NCI-H1105 treated with DMSO at 0.1 percent for 48 hours (cell line): ENCODE results near the gene POU4F3.
"Not testable (repeated sequence)": the region's sequence is repeated elsewhere in the genome, so short reads cannot be mapped to it uniquely, and the experiment has no call there.

Experiments used
- DNase-seq: peaks from one replicate; lab custom pipeline; 2025; lab: John Stamatoyannopoulos, UW

The POU4F3 gene, protein sequence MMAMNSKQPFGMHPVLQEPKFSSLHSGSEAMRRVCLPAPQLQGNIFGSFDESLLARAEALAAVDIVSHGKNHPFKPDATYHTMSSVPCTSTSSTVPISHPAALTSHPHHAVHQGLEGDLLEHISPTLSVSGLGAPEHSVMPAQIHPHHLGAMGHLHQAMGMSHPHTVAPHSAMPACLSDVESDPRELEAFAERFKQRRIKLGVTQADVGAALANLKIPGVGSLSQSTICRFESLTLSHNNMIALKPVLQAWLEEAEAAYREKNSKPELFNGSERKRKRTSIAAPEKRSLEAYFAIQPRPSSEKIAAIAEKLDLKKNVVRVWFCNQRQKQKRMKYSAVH

GRCh38 chr5:146338774-146339714 is at the start of gene POU4F3:
TSS of gene POU4F3 (plus strand) at chr5:146338839. CDS start at chr5:146339113, 274 bp downstream.
- DNase-seq, result peak; percentile 49

GRCh38 chr5:146290318-146290717 is 48.3 kb upstream of the POU4F3 start:
- no peak for DNase-seq

GRCh38 chr5:146291421-146292074 is 47.1 kb upstream of the POU4F3 start:
- DNase-seq, result peak; percentile 43

GRCh38 chr5:146296245-146296644 is 42.4 kb upstream of the POU4F3 start:
- no peak for DNase-seq

DNA sequence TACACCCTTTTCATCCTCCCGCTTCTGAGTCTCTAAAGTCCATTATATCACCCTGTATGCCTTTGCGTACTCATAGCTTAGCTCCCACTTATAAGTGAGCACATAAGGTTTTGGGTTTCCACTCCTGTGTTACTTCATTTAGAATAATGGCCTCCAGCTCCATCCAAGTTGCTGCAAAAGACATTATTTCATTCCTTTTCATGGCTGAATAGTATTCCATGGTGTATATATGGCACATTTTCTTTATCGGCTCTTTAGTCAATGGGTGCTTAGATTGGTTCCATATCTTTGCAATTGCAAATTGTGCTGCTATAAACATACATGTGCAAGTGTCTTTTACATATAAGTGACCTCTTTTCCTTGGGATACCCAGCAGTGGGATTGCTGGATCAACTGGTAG is 39.7 kb upstream of the POU4F3 start:
- DNase-seq, result not testable (repeated sequence)

DNA sequence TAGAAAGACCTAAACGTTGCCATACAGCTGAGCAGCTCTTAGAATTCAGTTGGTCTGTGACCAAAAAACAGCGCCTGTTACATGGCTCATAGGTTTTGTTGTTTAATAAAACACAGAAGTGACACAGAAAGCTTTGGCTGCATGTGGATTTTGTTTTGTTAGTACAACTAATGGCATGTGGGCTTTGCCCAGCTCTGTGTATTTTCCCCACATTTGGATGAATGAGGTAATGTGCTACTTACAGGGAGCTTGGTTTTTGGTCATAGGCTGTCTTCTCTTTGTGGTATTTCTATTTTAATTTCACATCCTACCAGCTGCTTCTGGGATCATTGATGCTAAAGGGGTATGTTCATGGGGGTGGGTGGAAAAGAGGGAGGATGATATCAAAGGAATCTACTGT is 37.0 kb upstream of the POU4F3 start:
- no peak for DNase-seq

DNA sequence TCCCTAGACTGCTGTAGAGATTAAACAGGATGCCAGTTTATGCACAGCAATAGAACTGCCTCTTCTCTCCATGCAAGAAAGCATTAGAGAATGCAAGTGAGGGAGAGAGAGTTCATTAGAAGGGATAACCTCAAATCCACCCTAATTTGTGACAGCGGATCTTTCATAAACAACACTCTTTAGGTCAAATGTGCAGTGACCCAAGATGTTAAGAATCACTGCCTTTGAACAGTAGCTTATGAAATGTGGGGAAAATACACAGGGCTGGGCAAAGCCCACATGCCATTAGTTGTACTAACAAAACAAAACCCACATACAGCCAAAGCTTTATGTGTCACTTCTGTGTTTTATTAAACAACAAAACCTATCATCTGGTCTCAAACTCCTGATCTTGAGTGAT is 36.2 kb upstream of the POU4F3 start:
- no peak for DNase-seq

DNA sequence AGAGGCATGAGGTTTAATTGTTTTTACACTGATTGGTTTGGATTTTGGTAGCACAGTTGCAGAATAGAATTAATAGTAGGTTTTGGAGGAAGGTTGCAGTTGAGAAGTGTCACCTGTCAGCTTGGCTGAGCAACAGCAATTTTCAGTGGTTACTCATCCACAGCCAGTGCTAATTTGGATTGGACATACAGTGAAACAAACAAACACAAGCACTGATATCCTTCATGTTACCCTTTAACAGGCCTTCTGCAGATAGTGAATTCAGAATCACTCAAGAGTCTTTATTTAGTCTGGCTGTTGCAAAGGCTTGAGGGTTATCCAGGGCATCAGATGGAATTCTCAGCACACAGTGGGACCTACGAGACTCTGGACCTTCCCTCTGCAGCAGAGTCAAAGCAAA is 31.8 kb upstream of the POU4F3 start:
- no peak for DNase-seq

- DNase-seq, result no peak
Measured at GRCh38 chr5:146307796-146308195, 30.8 kb upstream of the POU4F3 start.

- DNase-seq, result no peak
Measured at GRCh38 chr5:146310540-146310939, 28.1 kb upstream of the POU4F3 start.

GRCh38 chr5:146311278-146311677 is 27.4 kb upstream of the POU4F3 start:
- no peak for DNase-seq

GRCh38 chr5:146313027-146313426 is 25.6 kb upstream of the POU4F3 start:
- DNase-seq, result no peak

DNA sequence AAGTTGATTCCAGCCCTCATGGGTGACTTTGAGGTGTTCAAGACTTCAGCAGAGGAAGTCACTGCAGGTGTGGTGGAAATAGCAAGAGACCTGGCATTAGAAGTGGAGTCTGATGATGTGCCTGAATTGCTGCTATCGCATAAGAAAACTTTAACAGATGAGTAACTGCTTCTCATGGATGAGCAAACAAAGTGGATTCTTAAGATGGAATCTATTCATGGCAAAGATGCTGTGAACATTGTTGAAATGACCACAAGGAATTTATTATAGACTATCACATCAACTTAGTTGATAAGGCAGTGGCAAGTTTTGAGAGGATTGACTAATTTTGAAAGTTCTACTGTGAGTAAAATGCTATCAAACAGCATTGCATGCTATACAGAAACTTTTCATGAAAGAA is 17.1 kb upstream of the POU4F3 start:
- no peak for DNase-seq

DNA sequence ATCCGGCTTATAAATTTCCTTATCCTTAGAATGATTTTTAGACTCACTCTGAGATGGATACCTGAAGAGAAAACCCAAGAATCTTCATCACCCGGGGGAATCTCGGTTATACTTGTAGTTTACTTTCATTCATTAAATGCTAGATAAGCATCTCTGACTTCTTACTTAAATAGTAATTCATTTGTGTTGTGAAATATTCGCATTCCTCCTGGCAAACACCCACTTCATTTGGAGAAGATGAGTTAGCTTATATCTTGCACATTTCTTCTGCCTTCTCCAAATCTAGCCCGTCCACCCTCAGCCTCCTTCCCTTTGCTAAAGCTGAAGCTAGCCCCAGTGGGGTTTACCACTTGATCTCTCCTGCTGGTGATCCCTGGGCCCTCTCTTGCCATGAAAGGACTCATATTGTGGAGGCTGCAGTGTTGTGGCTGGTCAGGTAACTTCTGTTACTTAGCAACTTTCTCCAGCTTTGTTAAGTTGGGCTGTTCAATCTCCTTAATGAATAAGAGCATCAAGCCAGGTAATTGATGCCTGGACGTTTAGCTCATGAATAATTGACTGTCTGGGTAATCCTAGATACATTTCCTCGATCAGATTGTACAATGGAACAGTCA is 11.3 kb upstream of the POU4F3 start:
- DNase-seq, result no peak

DNA sequence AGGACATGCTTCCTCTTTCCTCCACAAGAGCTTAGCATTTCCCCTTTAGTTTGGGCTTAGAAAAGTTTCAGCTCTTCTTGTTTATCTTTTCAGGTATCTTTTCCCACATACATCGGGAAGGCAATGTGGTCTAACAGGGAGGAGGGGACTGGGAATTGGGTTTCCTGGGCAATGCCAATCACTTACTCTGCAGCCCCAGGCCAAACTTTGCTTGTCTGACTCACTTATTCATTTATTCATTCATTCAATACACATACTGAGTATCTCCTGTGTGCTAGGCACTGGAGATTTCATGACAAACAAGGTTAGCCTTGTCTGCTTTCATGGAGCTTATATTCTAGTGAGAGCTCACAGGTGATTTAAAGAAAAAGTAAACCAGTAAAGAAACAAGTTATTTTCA is 10.7 kb upstream of the POU4F3 start:
- DNase-seq, result no peak

DNA sequence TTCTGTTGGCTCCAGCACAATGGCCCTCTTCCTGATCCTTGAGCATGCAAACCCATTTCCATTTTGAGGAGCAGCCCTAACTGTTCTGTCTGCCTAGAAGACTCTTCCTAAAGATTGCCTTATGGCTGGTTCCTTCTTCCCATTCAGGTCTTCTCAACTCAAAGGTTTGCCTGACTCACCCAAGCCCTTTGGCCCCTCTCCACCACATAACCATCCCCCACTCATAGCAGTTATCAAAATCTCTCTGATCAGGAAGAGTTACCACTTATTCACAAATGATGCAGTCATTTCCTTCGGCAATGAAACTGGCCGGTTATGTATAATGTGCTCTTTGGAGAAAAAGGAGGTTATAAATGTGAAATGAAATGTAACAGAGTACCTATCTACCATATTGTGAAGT is 8.9 kb upstream of the POU4F3 start:
- DNase-seq, result no peak

DNA sequence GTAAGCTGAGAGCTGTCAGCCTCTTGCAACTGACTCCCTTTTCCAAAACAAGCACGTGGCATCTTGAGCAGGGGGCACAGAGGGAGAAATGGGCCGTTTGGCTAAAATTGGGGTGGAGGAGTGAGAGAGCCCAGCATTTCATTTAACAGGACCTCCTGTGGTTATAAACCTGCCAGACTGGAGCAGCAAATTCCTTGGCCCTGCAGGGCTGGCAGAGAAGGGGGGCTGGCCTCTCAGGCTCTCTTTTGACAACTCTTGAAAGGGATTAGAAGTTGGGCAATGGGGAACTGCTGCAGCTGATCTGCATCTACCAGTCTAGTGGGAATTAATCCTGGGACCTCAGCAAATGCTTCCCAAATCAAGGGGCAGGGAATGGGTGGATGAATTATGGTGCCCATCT is 7.2 kb upstream of the POU4F3 start:
- no peak for DNase-seq

DNA sequence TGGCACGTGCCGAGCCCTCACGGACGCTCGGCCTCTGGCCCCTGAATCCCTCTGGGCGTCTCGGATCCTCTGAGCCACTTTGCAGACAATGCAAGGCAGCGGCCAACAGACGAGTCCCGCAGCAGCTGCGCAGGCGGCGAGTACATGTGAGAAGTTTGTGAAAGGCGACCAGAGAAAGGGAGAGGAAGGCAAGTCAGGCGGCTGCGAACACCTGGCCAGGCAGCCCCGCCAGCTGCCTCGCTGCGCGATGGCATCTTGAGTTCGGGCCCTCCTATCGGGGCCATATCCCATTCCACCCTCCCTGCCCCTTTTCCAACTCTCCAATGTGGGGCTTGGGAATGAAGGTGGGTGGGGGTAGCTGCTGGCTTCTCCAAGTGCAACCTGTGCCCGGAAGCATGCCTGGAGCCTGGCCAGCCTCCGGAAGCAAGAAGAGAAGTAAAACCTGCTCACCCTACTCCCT is 4.5 kb upstream of the POU4F3 start:
- DNase-seq, result no peak

GRCh38 chr5:146336197-146336596 is 2.4 kb upstream of the POU4F3 start:
- no peak for DNase-seq

- DNase-seq, result no peak
Measured at GRCh38 chr5:146337264-146337904, 1.3 kb upstream of the POU4F3 start.

- no peak for DNase-seq
Measured at GRCh38 chr5:146337928-146338327, 711 bp upstream of the POU4F3 start.
